Thyroid gland (tissue), 4 donors: ENCODE measurements around the gene KIRREL3.

Experiments used
- POLR2A ChIP-seq, 2 donors: fragments of 450-650 bp; IDR thresholded peaks; one replicate each; pipeline ENCODE4 v1.6.1; 2017; ENCODE audit warnings: antibody characterized with exemption in 2 of 2, mild to moderate bottlenecking in 2 of 2, moderate library complexity in 1 of 2
- TF ChIP-seq, protein P1 (sequence below), 6 experiments: fragments of 200-600 bp in 3 of 6; fragments of 450-650 bp in 3 of 6; sonication (generic) in 3 of 6; IDR thresholded peaks; one replicate each; pipeline ENCODE4 v1.5.1; 2016 to 2019; ENCODE audit warnings: antibody characterized with exemption in 6 of 6, mild to moderate bottlenecking in 2 of 6, inconsistent platforms in 1 of 6, moderate library complexity in 1 of 6

DNA sequence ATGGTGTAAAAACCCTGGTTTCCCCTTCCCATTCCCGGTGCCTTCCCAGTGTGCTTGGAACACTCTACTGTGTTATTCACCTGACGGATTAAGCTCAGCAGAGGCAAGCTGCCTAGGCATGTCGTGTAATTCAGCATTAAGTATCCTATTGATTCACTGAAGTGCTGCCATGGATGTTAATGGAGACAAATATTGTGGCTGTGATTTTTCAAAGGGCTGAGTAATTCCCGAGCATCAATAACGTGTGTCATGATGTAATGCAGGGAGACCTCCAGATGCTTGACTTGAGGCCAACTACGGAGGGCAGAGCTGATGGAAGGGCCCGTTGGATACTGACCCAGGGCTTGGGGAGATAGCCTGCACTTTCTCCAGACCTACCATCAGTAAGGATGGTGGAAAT lies 376.1 kb downstream of the KIRREL3 start:
- TF ChIP-seq, protein P1, sequence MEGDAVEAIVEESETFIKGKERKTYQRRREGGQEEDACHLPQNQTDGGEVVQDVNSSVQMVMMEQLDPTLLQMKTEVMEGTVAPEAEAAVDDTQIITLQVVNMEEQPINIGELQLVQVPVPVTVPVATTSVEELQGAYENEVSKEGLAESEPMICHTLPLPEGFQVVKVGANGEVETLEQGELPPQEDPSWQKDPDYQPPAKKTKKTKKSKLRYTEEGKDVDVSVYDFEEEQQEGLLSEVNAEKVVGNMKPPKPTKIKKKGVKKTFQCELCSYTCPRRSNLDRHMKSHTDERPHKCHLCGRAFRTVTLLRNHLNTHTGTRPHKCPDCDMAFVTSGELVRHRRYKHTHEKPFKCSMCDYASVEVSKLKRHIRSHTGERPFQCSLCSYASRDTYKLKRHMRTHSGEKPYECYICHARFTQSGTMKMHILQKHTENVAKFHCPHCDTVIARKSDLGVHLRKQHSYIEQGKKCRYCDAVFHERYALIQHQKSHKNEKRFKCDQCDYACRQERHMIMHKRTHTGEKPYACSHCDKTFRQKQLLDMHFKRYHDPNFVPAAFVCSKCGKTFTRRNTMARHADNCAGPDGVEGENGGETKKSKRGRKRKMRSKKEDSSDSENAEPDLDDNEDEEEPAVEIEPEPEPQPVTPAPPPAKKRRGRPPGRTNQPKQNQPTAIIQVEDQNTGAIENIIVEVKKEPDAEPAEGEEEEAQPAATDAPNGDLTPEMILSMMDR (IDR thresholded peaks at IDR 0.05) = no peak
- no peak for TF ChIP-seq POLR2A (IDR thresholded peaks at IDR 0.05)
